Activated CD8-positive, alpha-beta memory T cell treated with anti-CD3 and anti-CD28 coated beads, Interleukin-2, amount 50 U/mL, for 48 hours (primary cell): ENCODE measurements around the gene VPS45.
A peak's percentile ranks its signal among the peaks of the same experiment; 100 is the strongest.
"Not testable (repeated sequence)": the region's sequence is repeated elsewhere in the genome, so short reads cannot be mapped to it uniquely, and the experiment has no call there.

ENCODE experiments used
- DNase-seq: peaks from one replicate; pipeline ENCODE4 v3.0.0-alpha.2; 2020

Gene VPS45

GRCh38 chr1:150161747-150162581 lies 94.4 kb downstream of the VPS45 start:
- DNase-seq: no peak

DNA sequence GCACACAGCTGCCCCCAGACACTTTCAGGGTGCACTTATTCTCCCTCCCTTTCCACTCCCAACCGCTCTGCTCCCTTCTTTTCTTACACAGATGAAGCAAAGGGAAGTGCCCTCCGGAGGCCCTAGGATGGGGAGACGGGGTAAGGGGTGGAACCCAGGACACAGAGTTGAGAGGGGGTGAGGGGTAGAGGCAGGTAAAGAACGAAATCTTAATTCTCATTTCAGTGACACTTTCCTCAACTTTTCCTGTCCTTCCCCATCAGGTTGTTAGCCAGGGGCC lies 94.9 kb downstream of the VPS45 start:
- DNase-seq: no peak

DNA sequence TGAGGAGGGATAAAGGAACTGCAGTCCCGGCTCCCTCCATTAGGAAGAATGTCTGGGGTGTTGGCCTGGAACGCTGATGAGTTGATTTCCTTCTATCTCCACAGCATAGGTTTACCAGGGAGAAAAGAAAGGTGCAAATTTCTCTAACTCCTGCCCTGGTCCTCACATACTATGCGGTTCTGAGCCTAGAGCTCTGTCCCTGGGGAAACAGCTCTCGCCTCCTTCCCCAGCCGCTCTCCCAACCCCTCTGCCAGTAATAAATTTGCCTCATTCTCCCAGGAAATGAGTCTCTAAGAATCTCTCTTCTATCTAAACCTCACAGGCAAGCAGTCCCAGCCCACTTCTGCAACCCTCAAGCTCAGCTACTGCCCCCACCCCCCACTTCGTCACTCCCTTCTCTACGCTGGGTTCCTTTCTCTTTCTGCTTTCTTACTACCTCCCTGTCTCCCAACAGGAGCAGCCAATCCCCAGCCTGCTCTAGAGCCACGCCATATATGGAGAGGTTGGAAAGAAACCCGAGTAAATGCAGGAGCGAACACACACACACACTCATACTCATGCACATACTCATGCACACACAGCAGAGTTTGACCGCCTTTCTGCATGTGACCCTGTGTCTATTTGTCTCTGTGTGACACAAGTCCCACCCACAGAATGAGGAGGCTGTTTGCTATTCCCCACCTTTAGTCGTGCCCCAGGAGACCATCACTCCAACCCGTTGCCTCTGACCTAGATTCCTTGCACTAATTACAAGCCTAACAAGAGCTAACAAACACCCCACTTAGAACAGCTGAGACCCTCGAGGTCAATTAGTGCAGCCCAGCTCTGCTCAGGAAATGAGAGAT lies 95.5 kb downstream of the VPS45 start:
- DNase-seq: no peak

DNA sequence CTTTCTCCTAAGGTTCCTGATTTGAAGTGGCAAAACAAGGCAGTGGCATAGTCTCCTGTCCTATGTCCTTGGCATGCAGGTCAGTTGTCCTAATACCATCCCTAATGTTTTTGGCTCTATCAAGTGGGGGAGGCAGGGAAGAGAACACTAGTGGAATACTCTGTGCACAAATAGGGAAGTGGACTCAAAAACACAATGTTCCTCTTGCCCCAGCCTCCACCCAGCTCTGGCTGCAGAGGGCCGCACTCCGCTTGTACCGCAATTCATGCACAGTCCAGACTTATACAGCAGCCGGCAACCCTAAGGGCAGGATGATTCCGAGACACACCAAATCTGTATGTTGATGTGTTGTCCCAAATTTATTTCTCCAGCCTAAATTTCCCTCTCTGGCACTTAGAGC lies 96.6 kb downstream of the VPS45 start:
- no peak for DNase-seq

GRCh38 chr1:150164779-150165178 lies 97.2 kb downstream of the VPS45 start:
- DNase-seq: no peak

DNA sequence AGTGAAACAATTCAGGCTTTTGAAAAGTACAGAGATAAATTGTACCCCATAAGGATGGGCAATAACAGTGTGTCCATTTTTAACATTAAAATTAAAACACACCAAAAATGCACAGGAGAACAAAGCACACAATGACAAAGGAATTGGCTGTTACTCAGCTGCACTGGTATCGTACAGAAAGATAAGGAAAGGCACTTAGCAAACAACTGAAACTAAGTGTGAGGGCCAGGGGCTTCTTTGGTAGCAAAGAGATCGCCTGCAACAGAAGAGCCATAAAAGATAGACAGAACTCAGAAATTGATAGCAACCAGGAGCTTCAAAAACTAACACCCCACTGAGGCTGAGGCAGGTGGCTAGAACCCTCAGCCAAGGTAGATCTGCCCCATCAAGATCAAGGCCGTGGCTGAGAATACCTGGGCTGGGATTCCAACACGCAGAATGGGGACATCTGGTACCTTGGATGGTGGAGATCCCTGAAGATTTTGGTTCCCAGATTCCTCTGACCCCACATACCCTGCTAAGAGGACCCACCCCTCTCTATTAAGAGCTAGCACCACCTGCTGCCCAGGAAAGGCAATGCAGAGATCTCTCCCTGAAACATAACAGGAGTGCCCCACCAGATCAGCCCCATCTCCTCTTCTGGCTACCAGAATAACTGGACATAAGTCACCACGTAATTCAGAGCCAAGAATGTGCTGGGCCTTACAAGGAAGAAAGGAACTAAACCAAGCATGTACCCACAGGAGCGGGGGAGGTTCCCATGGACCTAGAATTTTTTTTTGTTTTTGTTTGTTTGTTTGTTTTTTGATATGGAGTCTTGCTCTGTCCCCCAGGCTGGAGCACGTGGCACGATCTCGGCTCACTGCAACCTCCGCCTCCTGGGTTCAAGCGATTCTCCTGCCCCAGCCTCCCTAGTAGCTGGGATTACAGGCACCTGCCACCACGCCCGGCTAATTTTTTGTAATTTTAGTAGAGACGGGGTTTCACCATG lies 98.3 kb downstream of the VPS45 start:
- no peak for DNase-seq

GRCh38 chr1:150168960-150169601 lies 101.5 kb downstream of the VPS45 start:
- DNase-seq: peak; percentile 76

DNA sequence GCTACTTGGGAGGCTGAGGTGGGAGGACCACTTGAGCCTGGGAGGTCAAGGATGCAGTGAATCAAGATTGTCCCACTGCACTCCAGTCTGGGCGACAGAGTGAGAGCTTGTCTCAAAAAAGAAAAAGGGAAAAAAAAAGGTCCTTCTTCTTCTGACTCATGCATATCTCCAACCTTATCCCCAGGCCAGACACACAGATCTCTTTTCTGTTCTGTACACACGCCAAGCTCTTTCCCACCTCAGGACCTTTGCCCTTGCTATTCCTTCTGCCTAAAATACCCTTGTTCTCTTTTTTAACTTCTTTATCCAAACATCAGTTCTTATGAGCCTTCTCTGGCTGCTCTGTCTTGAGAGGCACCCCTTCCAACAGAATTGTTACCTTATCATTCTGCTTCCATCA lies 104.2 kb downstream of the VPS45 start:
- DNase-seq: no peak

DNA sequence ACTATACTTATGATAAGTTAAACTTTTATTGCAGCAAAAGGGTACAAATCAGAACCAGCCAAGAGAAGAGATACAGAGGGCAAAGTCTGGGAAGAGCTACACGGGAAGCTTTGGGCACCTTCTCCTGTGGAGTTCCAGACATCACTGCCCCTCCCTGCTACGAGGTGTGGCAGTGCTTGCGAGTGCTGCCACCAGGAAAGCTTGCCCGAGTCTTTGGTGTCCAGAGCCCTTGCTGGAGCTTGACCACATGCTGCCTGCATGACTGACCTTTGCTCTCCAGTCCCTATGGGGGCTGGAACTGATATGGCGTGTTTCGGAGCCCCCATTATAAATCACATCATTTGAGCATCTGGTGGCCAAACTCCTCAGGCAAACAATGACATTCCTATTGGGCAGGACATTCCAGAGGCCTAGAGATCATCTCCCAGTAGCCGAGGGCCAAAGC lies 105.6 kb downstream of the VPS45 start:
- DNase-seq: no peak

DNA sequence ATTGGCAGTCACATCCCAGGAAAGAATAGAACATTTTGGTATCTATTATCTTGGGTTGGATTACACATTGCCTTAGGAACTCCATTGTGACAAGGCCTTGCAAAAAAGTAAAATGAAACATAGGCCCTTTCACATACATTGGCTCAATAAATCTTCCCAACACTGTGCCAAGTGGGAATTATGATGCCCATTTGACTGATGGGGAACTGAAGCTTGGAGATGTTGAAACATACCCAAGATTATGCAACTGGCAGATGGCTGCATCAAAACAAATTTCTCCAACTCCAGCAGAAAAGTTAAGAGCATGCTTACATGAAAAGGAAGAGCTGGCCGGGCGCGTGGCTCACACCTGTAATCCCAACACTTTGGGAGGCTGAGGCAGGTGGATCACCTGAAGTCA lies 109.0 kb downstream of the VPS45 start:
- no peak for DNase-seq

- no peak for DNase-seq
These were observed 111.0 kb downstream of the VPS45 start for GRCh38 chr1:150178548-150178947.

DNA sequence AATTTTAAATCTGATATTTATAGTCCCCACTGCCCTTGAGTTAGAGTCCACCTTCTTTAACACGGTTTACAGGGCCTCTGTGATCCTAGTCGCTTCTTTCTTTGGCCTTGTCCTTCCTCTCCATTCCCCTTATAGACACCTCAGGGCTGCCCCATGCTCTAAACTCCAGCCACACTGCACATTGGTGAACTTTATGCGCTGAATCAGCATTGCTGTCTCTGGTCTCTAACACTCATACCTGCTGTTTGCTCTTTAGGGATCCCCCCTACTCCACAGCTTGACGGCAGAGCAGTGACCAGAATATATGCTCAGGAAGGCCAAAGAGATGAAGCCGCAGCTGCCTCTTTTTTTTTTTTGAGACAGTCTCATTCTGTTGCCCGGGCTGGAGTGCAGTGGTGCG lies 112.3 kb downstream of the VPS45 start:
- DNase-seq: no peak

DNA sequence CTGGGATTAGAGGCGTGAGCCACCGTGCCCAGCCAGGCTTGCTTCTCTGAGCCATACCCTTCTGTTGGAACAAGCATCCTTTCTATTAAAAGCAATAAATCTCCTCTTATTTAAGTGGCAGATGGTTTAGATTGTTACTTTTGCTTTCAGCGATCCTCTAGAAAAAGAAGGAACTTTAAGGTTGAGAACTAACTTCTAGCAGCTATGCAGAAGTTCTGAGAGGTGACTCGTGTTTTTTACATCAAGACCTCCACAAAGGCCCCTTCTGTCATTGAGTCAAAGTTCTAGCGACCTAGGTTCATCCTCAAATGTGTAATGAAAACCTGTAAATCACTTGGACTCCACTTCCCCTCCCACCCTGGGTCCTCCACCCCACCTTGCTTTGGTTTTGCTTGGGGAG lies 112.9 kb downstream of the VPS45 start:
- no peak for DNase-seq

GRCh38 chr1:150182247-150182646 lies 114.7 kb downstream of the VPS45 start:
- no peak for DNase-seq

GRCh38 chr1:150183061-150183460 lies 115.5 kb downstream of the VPS45 start:
- DNase-seq: no peak

- DNase-seq: no peak
These were observed 117.9 kb downstream of the VPS45 start for GRCh38 chr1:150185481-150185880.

GRCh38 chr1:150186438-150186788 lies 118.8 kb downstream of the VPS45 start:
- not testable (repeated sequence) for DNase-seq

GRCh38 chr1:150186789-150187559 lies 119.4 kb downstream of the VPS45 start:
- DNase-seq: no peak

- no peak for DNase-seq
These were observed 120.0 kb downstream of the VPS45 start for GRCh38 chr1:150187560-150187931.

GRCh38 chr1:150192012-150192411 lies 124.4 kb downstream of the VPS45 start:
- DNase-seq: no peak

DNA sequence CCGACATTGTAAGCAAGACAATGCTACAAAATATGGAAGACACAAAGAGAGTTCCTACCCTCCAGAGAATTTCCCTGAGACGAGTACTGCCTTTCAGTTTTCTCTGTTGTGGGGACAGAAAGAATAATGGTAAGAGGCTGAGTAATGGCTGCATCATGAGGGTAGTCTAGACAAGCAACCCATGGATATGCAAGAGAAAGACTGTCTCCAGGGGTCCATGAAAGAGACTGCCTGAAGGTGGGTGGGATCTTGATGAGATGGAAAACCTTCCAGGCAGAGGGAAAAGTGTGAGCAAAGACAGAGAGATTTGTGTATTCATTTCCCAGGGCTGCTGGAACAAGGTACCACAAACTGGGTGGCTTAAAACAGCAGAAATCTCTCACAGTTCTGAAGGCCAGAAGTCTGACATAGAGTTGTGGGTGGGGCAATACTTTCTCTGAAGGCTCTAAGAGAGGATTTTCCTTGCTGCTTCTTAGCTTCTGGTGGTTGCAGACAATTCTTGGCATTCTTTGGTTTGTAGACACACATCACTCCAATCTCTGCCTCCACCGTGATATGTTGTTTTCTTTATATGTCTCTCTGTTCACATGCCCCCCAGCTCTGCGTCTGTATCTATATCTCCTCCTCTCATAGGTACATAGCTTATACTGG lies 126.9 kb downstream of the VPS45 start:
- no peak for DNase-seq
